ENCODE measurements around the gene GRK5.
A peak's percentile ranks its signal among the peaks of the same experiment; 100 is the strongest.

The GRK5 gene

GRCh38 chr10:119203006-119203405 is 4.4 kb upstream of the GRK5 start:
- no peak overlapping the region for H3K4me3 ChIP-seq (ENCODE audit: low read depth, low read length)
- peaks cover 6% of the 10 kb centered on the region for H3K27me3 ChIP-seq (ENCODE audit: control insufficient read depth, insufficient read depth, low read length)
- H3K4me1 ChIP-seq (ENCODE audit: control insufficient read depth, insufficient read depth, low read length) = peaks cover 2% of the 10 kb centered on the region
- H3K36me3 ChIP-seq (ENCODE audit: control insufficient read depth, insufficient read depth, low read length) = no peaks in the 10 kb centered on the region
- H3K9ac ChIP-seq (ENCODE audit: low read depth, low read length) = no peak overlapping the region
- H3K9me3 ChIP-seq (ENCODE audit: control insufficient read depth, insufficient read depth, low read length) = no peaks in the 10 kb centered on the region

GRCh38 chr10:119205894-119206602 is 1.3 kb upstream of the GRK5 start:
- no peak overlapping the region for H3K9ac ChIP-seq (ENCODE audit: low read depth, low read length)
- H3K4me3 ChIP-seq (ENCODE audit: low read depth, low read length) = peak overlapping the region; percentile 50
- H3K36me3 ChIP-seq (ENCODE audit: control insufficient read depth, insufficient read depth, low read length) = no peaks in the 10 kb centered on the region
- no peaks in the 10 kb centered on the region for H3K9me3 ChIP-seq (ENCODE audit: control insufficient read depth, insufficient read depth, low read length)
- H3K27me3 ChIP-seq (ENCODE audit: control insufficient read depth, insufficient read depth, low read length) = peaks cover 16% of the 10 kb centered on the region
- H3K4me1 ChIP-seq (ENCODE audit: control insufficient read depth, insufficient read depth, low read length) = peaks cover 2% of the 10 kb centered on the region

- H3K9me3 ChIP-seq (ENCODE audit: control insufficient read depth, insufficient read depth, low read length) = no peaks in the 10 kb centered on the region
- no peak overlapping the region for H3K9ac ChIP-seq (ENCODE audit: low read depth, low read length)
- H3K4me3 ChIP-seq (ENCODE audit: low read depth, low read length) = peak overlapping the region; percentile 50
- H3K36me3 ChIP-seq (ENCODE audit: control insufficient read depth, insufficient read depth, low read length) = no peaks in the 10 kb centered on the region
- H3K4me1 ChIP-seq (ENCODE audit: control insufficient read depth, insufficient read depth, low read length) = peaks cover 5% of the 10 kb centered on the region
- H3K27me3 ChIP-seq (ENCODE audit: control insufficient read depth, insufficient read depth, low read length) = peaks cover 16% of the 10 kb centered on the region
These were observed 587 bp upstream of the GRK5 start for GRCh38 chr10:119206603-119207365.

- peaks cover 6% of the 10 kb centered on the region for H3K4me1 ChIP-seq (ENCODE audit: control insufficient read depth, insufficient read depth, low read length)
- H3K36me3 ChIP-seq (ENCODE audit: control insufficient read depth, insufficient read depth, low read length) = no peaks in the 10 kb centered on the region
- no peak overlapping the region for H3K9ac ChIP-seq (ENCODE audit: low read depth, low read length)
- peak overlapping the region; percentile 66 for H3K4me3 ChIP-seq (ENCODE audit: low read depth, low read length)
- H3K9me3 ChIP-seq (ENCODE audit: control insufficient read depth, insufficient read depth, low read length) = no peaks in the 10 kb centered on the region
- H3K27me3 ChIP-seq (ENCODE audit: control insufficient read depth, insufficient read depth, low read length) = peaks cover 16% of the 10 kb centered on the region
These were observed 562 bp downstream of the GRK5 start for GRCh38 chr10:119207713-119208552.

- H3K27me3 ChIP-seq (ENCODE audit: control insufficient read depth, insufficient read depth, low read length) = peaks cover 16% of the 10 kb centered on the region
- no peak overlapping the region for H3K9ac ChIP-seq (ENCODE audit: low read depth, low read length)
- peak overlapping the region; percentile 66 for H3K4me3 ChIP-seq (ENCODE audit: low read depth, low read length)
- no peaks in the 10 kb centered on the region for H3K9me3 ChIP-seq (ENCODE audit: control insufficient read depth, insufficient read depth, low read length)
- peaks cover 6% of the 10 kb centered on the region for H3K4me1 ChIP-seq (ENCODE audit: control insufficient read depth, insufficient read depth, low read length)
- H3K36me3 ChIP-seq (ENCODE audit: control insufficient read depth, insufficient read depth, low read length) = no peaks in the 10 kb centered on the region
These were observed 1.2 kb downstream of the GRK5 start for GRCh38 chr10:119208553-119208940.

- Histone ChIP-seq H3K36me3 (ENCODE audit: control insufficient read depth, insufficient read depth, low read length) (no peaks in the 10 kb centered on the region), H3K4me1 (ENCODE audit: control insufficient read depth, insufficient read depth, low read length) (peaks cover 6% of the 10 kb centered on the region), H3K9ac (ENCODE audit: low read depth, low read length) (no peak overlapping the region), H3K27me3 (ENCODE audit: control insufficient read depth, insufficient read depth, low read length) (peaks cover 16% of the 10 kb centered on the region), H3K4me3 (ENCODE audit: low read depth, low read length) (no peak overlapping the region), H3K9me3 (ENCODE audit: control insufficient read depth, insufficient read depth, low read length) (no peaks in the 10 kb centered on the region)
These were observed 1.8 kb downstream of the GRK5 start for GRCh38 chr10:119209035-119209735.

- Histone ChIP-seq H3K9ac (ENCODE audit: low read depth, low read length) (no peak overlapping the region), H3K9me3 (ENCODE audit: control insufficient read depth, insufficient read depth, low read length) (no peaks in the 10 kb centered on the region), H3K27me3 (ENCODE audit: control insufficient read depth, insufficient read depth, low read length) (peaks cover 16% of the 10 kb centered on the region), H3K36me3 (ENCODE audit: control insufficient read depth, insufficient read depth, low read length) (no peaks in the 10 kb centered on the region), H3K4me3 (ENCODE audit: low read depth, low read length) (no peak overlapping the region), H3K4me1 (ENCODE audit: control insufficient read depth, insufficient read depth, low read length) (peaks cover 6% of the 10 kb centered on the region)
These were observed 2.5 kb downstream of the GRK5 start for GRCh38 chr10:119209736-119210355.

- H3K36me3 ChIP-seq (ENCODE audit: control insufficient read depth, insufficient read depth, low read length) = no peaks in the 10 kb centered on the region
- no peak overlapping the region for H3K4me3 ChIP-seq (ENCODE audit: low read depth, low read length)
- H3K9me3 ChIP-seq (ENCODE audit: control insufficient read depth, insufficient read depth, low read length) = no peaks in the 10 kb centered on the region
- H3K9ac ChIP-seq (ENCODE audit: low read depth, low read length) = no peak overlapping the region
- H3K4me1 ChIP-seq (ENCODE audit: control insufficient read depth, insufficient read depth, low read length) = peaks cover 6% of the 10 kb centered on the region
- peaks cover 16% of the 10 kb centered on the region for H3K27me3 ChIP-seq (ENCODE audit: control insufficient read depth, insufficient read depth, low read length)
These were observed 3.3 kb downstream of the GRK5 start for GRCh38 chr10:119210633-119211032.

- Histone ChIP-seq H3K4me3 (ENCODE audit: low read depth, low read length) (no peak overlapping the region), H3K27me3 (ENCODE audit: control insufficient read depth, insufficient read depth, low read length) (peaks cover 16% of the 10 kb centered on the region), H3K4me1 (ENCODE audit: control insufficient read depth, insufficient read depth, low read length) (peaks cover 6% of the 10 kb centered on the region), H3K9me3 (ENCODE audit: control insufficient read depth, insufficient read depth, low read length) (no peaks in the 10 kb centered on the region), H3K36me3 (ENCODE audit: control insufficient read depth, insufficient read depth, low read length) (no peaks in the 10 kb centered on the region), H3K9ac (ENCODE audit: low read depth, low read length) (no peak overlapping the region)
These were observed 3.8 kb downstream of the GRK5 start for GRCh38 chr10:119211176-119211575.

GRCh38 chr10:119211625-119212441 is 4.5 kb downstream of the GRK5 start:
- H3K4me3 ChIP-seq (ENCODE audit: low read depth, low read length) = no peak overlapping the region

More at GRCh38 chr10:119211625-119212441, 4.5 kb downstream of the GRK5 start:
- Histone ChIP-seq H3K9ac (ENCODE audit: low read depth, low read length) (no peak overlapping the region), H3K4me1 (ENCODE audit: control insufficient read depth, insufficient read depth, low read length) (peaks cover 6% of the 10 kb centered on the region), H3K9me3 (ENCODE audit: control insufficient read depth, insufficient read depth, low read length) (no peaks in the 10 kb centered on the region), H3K36me3 (ENCODE audit: control insufficient read depth, insufficient read depth, low read length) (no peaks in the 10 kb centered on the region), H3K27me3 (ENCODE audit: control insufficient read depth, insufficient read depth, low read length) (peaks cover 16% of the 10 kb centered on the region)
